GM23338 (cell line): ENCODE results near the gene RXFP1.

Experiments
- CREB1 ChIP-seq: fragments of 250-450 bp; sonication (Bioruptor Pico); IDR thresholded peaks from 2 replicates; pipeline ENCODE4 v1.5.0; 2020; ENCODE audit warnings: low read depth, mild to moderate bottlenecking, moderate library complexity
- CTCF ChIP-seq, 2 experiments: fragments of 200-600 bp in 1 of 2; sonication (generic) in 1 of 2; conservative IDR thresholded peaks; 2 replicates each; pipeline versions ENCODE4 v1.5.1 to v1.6.1; 2016 to 2017; ENCODE audit warnings: antibody characterized with exemption in 2 of 2, low read depth in 2 of 2, mild to moderate bottlenecking in 2 of 2, moderate library complexity in 1 of 2
- ETS1 ChIP-seq: IDR thresholded peaks from 2 replicates; pipeline ENCODE4 v1.6.1; 2016; ENCODE audit warnings: antibody characterized with exemption
- EZH2 ChIP-seq: fragments of 200-600 bp; sonication (generic); IDR thresholded peaks from one replicate; pipeline ENCODE4 v1.8.0; 2017; ENCODE audit warnings: antibody characterized with exemption, mild to moderate bottlenecking, low read depth; ENCODE audit not compliant: unreplicated experiment
- EZH2phosphoT487 ChIP-seq: fragments of 200-600 bp; sonication (generic); IDR thresholded peaks from one replicate; pipeline ENCODE4 v1.8.1; 2018; ENCODE audit warnings: antibody characterized with exemption; ENCODE audit not compliant: unreplicated experiment
- NANOG ChIP-seq: IDR thresholded peaks from 2 replicates; pipeline ENCODE4 v1.6.1; 2016; ENCODE audit warnings: antibody characterized with exemption, borderline replicate concordance
- POLR2AphosphoS5 ChIP-seq: IDR thresholded peaks from 2 replicates; pipeline ENCODE4 v1.6.1; 2016; ENCODE audit warnings: antibody characterized with exemption, low read depth
- STAT1 ChIP-seq: IDR thresholded peaks from one replicate; pipeline ENCODE4 v1.6.1; 2016; ENCODE audit warnings: antibody characterized with exemption; ENCODE audit not compliant: unreplicated experiment
- ZNF114 ChIP-seq: fragments of 250-450 bp; sonication (Bioruptor Pico); IDR thresholded peaks from 2 replicates; pipeline ENCODE4 v1.5.0; 2020; ENCODE audit warnings: mild to moderate bottlenecking, moderate library complexity
- TF ChIP-seq, protein P1 (sequence below): IDR thresholded peaks from one replicate; pipeline ENCODE4 v1.6.1; 2018; ENCODE audit warnings: antibody characterized with exemption; ENCODE audit not compliant: unreplicated experiment

GRCh38 chr4:158521484-158522088, at the start of gene RXFP1:
- TF ChIP-seq CREB1 (CRISPR knock-in tag) (no peak), CTCF (conservative IDR thresholded peaks at IDR 0.05; ENCODE audit: low read depth in 2 of 2) (no peak), STAT1 (no peak), EZH2phosphoT487 (no peak), ETS1 (no peak), POLR2AphosphoS5 (no peak), EZH2 (no peak), NANOG (no peak), ZNF114 (CRISPR knock-in tag) (no peak)
- TF ChIP-seq, protein P1, sequence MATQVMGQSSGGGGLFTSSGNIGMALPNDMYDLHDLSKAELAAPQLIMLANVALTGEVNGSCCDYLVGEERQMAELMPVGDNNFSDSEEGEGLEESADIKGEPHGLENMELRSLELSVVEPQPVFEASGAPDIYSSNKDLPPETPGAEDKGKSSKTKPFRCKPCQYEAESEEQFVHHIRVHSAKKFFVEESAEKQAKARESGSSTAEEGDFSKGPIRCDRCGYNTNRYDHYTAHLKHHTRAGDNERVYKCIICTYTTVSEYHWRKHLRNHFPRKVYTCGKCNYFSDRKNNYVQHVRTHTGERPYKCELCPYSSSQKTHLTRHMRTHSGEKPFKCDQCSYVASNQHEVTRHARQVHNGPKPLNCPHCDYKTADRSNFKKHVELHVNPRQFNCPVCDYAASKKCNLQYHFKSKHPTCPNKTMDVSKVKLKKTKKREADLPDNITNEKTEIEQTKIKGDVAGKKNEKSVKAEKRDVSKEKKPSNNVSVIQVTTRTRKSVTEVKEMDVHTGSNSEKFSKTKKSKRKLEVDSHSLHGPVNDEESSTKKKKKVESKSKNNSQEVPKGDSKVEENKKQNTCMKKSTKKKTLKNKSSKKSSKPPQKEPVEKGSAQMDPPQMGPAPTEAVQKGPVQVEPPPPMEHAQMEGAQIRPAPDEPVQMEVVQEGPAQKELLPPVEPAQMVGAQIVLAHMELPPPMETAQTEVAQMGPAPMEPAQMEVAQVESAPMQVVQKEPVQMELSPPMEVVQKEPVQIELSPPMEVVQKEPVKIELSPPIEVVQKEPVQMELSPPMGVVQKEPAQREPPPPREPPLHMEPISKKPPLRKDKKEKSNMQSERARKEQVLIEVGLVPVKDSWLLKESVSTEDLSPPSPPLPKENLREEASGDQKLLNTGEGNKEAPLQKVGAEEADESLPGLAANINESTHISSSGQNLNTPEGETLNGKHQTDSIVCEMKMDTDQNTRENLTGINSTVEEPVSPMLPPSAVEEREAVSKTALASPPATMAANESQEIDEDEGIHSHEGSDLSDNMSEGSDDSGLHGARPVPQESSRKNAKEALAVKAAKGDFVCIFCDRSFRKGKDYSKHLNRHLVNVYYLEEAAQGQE: no peak
